Measurements from ENCODE around the gene WWP2.

DNA sequence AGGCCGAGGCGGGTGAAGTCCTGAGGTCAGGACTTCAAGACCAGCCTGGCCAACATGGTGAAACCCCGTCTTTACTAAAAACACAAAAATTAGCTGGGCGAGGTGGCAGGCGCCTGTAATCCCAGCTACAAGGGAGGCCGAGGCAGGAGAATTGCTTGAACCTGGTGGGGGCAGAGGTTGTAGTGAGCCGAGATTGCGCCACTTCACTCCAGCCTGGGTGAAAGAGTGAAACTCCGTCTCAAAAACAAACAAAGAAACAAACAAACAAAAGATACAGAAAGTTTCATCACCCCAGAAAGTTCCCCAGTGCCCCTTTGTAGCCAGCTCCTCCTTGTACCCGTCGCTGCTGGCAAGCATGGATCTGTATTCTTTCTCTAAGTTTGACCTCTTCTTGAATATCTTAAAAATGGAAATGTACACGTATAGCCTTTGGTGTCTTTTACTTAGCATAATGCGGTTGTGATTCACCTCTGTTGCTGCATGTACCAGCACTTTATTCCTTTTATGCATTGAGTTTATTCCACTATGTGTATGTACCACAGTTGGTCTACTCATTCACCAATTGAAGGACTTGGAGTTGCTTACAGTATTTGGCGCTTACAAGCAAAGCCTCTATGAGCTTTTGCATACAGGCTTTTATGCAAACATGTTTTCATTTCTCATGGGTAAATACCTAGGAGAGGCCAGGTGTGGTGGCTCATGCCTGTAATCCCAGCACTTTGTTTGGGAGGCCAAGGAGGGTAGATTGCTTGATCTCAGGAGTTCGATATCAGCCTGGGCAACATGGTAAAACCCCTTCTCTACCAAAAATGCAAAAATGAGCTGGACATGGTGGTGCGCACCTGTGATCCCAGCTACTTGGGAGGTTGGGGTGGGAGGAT is 101.5 kb downstream of the WWP2 start:
- TF ChIP-seq EZH2phosphoT487 (IDR thresholded peaks at IDR 0.05; ENCODE audit: insufficient read depth, low read depth) (no peak), EZH2 (IDR thresholded peaks at IDR 0.05; ENCODE audit: insufficient read depth, poor library complexity, severe bottlenecking) (no peak)
